Mesenchymal stem cell (in vitro differentiated cells and primary cell): ENCODE data around the gene CKMT2.

ENCODE experiments used
- DNase-seq: peaks from one replicate; pipeline ENCODE4 v3.0.0-alpha.2; 2013
- H2AFZ ChIP-seq: one replicate; pipeline ENCODE4 v1.6.1; 2013; ENCODE audit warnings: low read depth, mild to moderate bottlenecking, control low read depth, inconsistent platforms, low read length, moderate library complexity
- H2AK5ac ChIP-seq: 2 replicates; pipeline ENCODE4 v1.6.1; 2013; ENCODE audit warnings: low read length, moderate library complexity, mild to moderate bottlenecking, inconsistent platforms; ENCODE audit not compliant: severe bottlenecking
- H2BK120ac ChIP-seq: one replicate; pipeline ENCODE4 v1.6.1; 2013; ENCODE audit warnings: low read depth, mild to moderate bottlenecking, inconsistent platforms, low read length, moderate library complexity
- H2BK12ac ChIP-seq, 2 experiments: one replicate each; pipeline ENCODE4 v1.6.1; 2013; ENCODE audit warnings: inconsistent platforms in 2 of 2, low read length in 2 of 2, mild to moderate bottlenecking in 2 of 2, moderate library complexity in 2 of 2, control low read depth in 1 of 2
- H2BK15ac ChIP-seq: one replicate; pipeline ENCODE4 v1.6.1; 2013; ENCODE audit warnings: mild to moderate bottlenecking, low read depth, inconsistent platforms; ENCODE audit not compliant: poor library complexity, severe bottlenecking
- H2BK5ac ChIP-seq: 2 replicates; pipeline ENCODE4 v1.6.1; 2013; ENCODE audit warnings: low read depth, mild to moderate bottlenecking, low read length, control low read depth, inconsistent platforms; ENCODE audit not compliant: poor library complexity, severe bottlenecking
- H3K14ac ChIP-seq, 2 experiments: one replicate each; pipeline ENCODE4 v1.6.1; 2013; ENCODE audit warnings: inconsistent platforms in 2 of 2, low read length in 2 of 2, control low read depth in 1 of 2, mild to moderate bottlenecking in 1 of 2, moderate library complexity in 1 of 2
- H3K18ac ChIP-seq, 2 experiments: one replicate each; pipeline ENCODE4 v1.6.1; 2013; ENCODE audit warnings: inconsistent platforms in 2 of 2, low read length in 2 of 2, control low read depth in 1 of 2, low read depth in 1 of 2, mild to moderate bottlenecking in 1 of 2
- H3K23ac ChIP-seq, 2 experiments: one replicate each; pipeline ENCODE4 v1.6.1; 2013; ENCODE audit warnings: inconsistent platforms in 2 of 2, low read length in 2 of 2, mild to moderate bottlenecking in 2 of 2, moderate library complexity in 2 of 2, control low read depth in 1 of 2
- H3K27ac ChIP-seq: 2 replicates; pipeline ENCODE4 v1.5.1; 2013; ENCODE audit warnings: mild to moderate bottlenecking, moderate library complexity, low read length, control low read depth, inconsistent platforms; ENCODE audit not compliant: poor library complexity, severe bottlenecking
- H3K27me3 ChIP-seq, 2 experiments: 2 replicates each; pipeline versions ENCODE4 v1.6.1 to v1.7.0; 2013; ENCODE audit warnings: low read length in 2 of 2, mild to moderate bottlenecking in 2 of 2, moderate library complexity in 2 of 2, control low read depth in 1 of 2, inconsistent platforms in 1 of 2; ENCODE audit not compliant: control insufficient read depth in 1 of 2, insufficient read depth in 1 of 2
- H3K36me3 ChIP-seq, 2 experiments: 2 replicates each; pipeline versions ENCODE4 v1.6.1 to v1.7.0; 2013; ENCODE audit warnings: low read length in 2 of 2, control low read depth in 1 of 2, inconsistent platforms in 1 of 2, low read depth in 1 of 2, mild to moderate bottlenecking in 1 of 2; ENCODE audit not compliant: insufficient read depth in 2 of 2, control insufficient read depth in 1 of 2
- H3K4ac ChIP-seq, 2 experiments: one replicate each; pipeline ENCODE4 v1.6.1; 2013; ENCODE audit warnings: inconsistent platforms in 2 of 2, low read length in 2 of 2, mild to moderate bottlenecking in 2 of 2, moderate library complexity in 2 of 2, control low read depth in 1 of 2, low read depth in 1 of 2
- H3K4me1 ChIP-seq: 2 replicates; pipeline ENCODE4 v1.6.1; 2013; ENCODE audit warnings: low read depth, low read length, control low read depth; ENCODE audit not compliant: control insufficient read depth, insufficient read depth
- H3K4me2 ChIP-seq: 2 replicates; pipeline ENCODE4 v1.6.1; 2013; ENCODE audit warnings: low read length, mild to moderate bottlenecking, inconsistent platforms; ENCODE audit not compliant: poor library complexity, severe bottlenecking
- H3K4me3 ChIP-seq, 2 experiments: 2 replicates each; pipeline versions ENCODE4 v1.5.1 to v1.7.0; 2013; ENCODE audit warnings: low read length in 2 of 2, mild to moderate bottlenecking in 2 of 2, control low read depth in 1 of 2, low read depth in 1 of 2; ENCODE audit not compliant: insufficient read depth in 1 of 2
- H3K79me1 ChIP-seq: replicated peaks from 2 replicates; pipeline ENCODE4 v1.6.1; 2013; ENCODE audit warnings: mild to moderate bottlenecking, control low read depth, low read length, inconsistent platforms; ENCODE audit not compliant: poor library complexity, severe bottlenecking
- H3K9ac ChIP-seq: 2 replicates; pipeline ENCODE4 v1.7.0; 2013; ENCODE audit warnings: mild to moderate bottlenecking, low read length, moderate library complexity
- H3K9me3 ChIP-seq: 2 replicates; pipeline ENCODE4 v1.7.0; 2013; ENCODE audit warnings: mild to moderate bottlenecking, low read length; ENCODE audit not compliant: control insufficient read depth
- H4K8ac ChIP-seq: one replicate; pipeline ENCODE4 v1.6.1; 2013; ENCODE audit warnings: inconsistent platforms, mild to moderate bottlenecking, low read length, moderate library complexity
- H4K91ac ChIP-seq: one replicate; pipeline ENCODE4 v1.6.1; 2013; ENCODE audit warnings: mild to moderate bottlenecking, low read length, inconsistent platforms
- WGBS: methylation state at CpG from one replicate; pipeline ENCODE4 v1.1.7; 2013; ENCODE audit warnings: mixed read lengths; 5-methylcytosine and 5-hydroxymethylcytosine counted together

The CKMT2 gene

GRCh38 chr5:81188962-81189361, 44.2 kb upstream of the CKMT2 start:
- H3K9me3 ChIP-seq: no peaks in the 10 kb centered on the region
- DNase-seq: no peak
- no peak overlapping the region for H2AFZ ChIP-seq
- H3K36me3 ChIP-seq: no peaks in the 10 kb centered on the region
- 71% methylated on average over 6 of the region's 6 CpGs for WGBS
- H3K27ac ChIP-seq: no peak overlapping the region
- H3K4me1 ChIP-seq: peaks cover 3% of the 10 kb centered on the region
- H3K18ac ChIP-seq: no peak overlapping the region
- no peak overlapping the region for H2BK15ac ChIP-seq
- no peak overlapping the region for H3K4me3 ChIP-seq
- H4K91ac ChIP-seq: no peak overlapping the region
- H3K9ac ChIP-seq: no peak overlapping the region
- no peak overlapping the region for H3K4ac ChIP-seq
- H4K8ac ChIP-seq: no peak overlapping the region
- no peak overlapping the region for H3K14ac ChIP-seq
- peaks cover 0 to 8% of the 10 kb centered on the region in 2 experiments for H3K27me3 ChIP-seq
- H3K79me1 ChIP-seq: no peaks in the 10 kb centered on the region
- no peak overlapping the region for H2AK5ac ChIP-seq
- no peak overlapping the region for H2BK5ac ChIP-seq
- H3K23ac ChIP-seq: peak overlapping the region in 1 of 2 experiments; percentile 9
- no peak overlapping the region for H2BK120ac ChIP-seq
- H2BK12ac ChIP-seq: no peak overlapping the region
- no peak overlapping the region for H3K4me2 ChIP-seq

GRCh38 chr5:81189875-81190498, 43.1 kb upstream of the CKMT2 start:
- H2BK12ac ChIP-seq: no peak overlapping the region
- H3K18ac ChIP-seq: no peak overlapping the region
- H4K91ac ChIP-seq: no peak overlapping the region
- H2AFZ ChIP-seq: no peak overlapping the region
- no peak overlapping the region for H2BK120ac ChIP-seq
- no peak overlapping the region for H3K23ac ChIP-seq
- H3K14ac ChIP-seq: no peak overlapping the region
- H3K4ac ChIP-seq: no peak overlapping the region
- H3K36me3 ChIP-seq: no peaks in the 10 kb centered on the region
- H3K79me1 ChIP-seq: no peaks in the 10 kb centered on the region
- no peak for DNase-seq
- no peak overlapping the region for H2BK5ac ChIP-seq
- H2BK15ac ChIP-seq: no peak overlapping the region
- no peak overlapping the region for H3K4me3 ChIP-seq
- peaks cover 7% of the 10 kb centered on the region for H3K4me1 ChIP-seq
- no peak overlapping the region for H3K27ac ChIP-seq
- 69% methylated on average over 14 of the region's 14 CpGs for WGBS
- H2AK5ac ChIP-seq: no peak overlapping the region
- no peak overlapping the region for H3K4me2 ChIP-seq
- H4K8ac ChIP-seq: peak overlapping the region; percentile 9
- H3K27me3 ChIP-seq: peaks cover 0 to 8% of the 10 kb centered on the region in 2 experiments
- H3K9ac ChIP-seq: no peak overlapping the region
- no peaks in the 10 kb centered on the region for H3K9me3 ChIP-seq

- Histone ChIP-seq H3K27me3 (peaks cover 0 to 6% of the 10 kb centered on the region in 2 experiments), H2BK120ac (no peak overlapping the region), H3K23ac (no peak overlapping the region), H3K27ac (no peak overlapping the region), H3K79me1 (no peaks in the 10 kb centered on the region), H3K4me1 (peaks cover 7% of the 10 kb centered on the region), H3K4ac (no peak overlapping the region), H4K8ac (no peak overlapping the region), H3K14ac (no peak overlapping the region), H4K91ac (no peak overlapping the region), H3K4me2 (no peak overlapping the region), H2BK5ac (no peak overlapping the region), H3K36me3 (no peaks in the 10 kb centered on the region), H2BK12ac (no peak overlapping the region), H2AFZ (no peak overlapping the region), H3K4me3 (no peak overlapping the region), H2BK15ac (no peak overlapping the region), H2AK5ac (no peak overlapping the region), H3K9ac (no peak overlapping the region), H3K18ac (no peak overlapping the region), H3K9me3 (no peaks in the 10 kb centered on the region)
- DNase-seq: no peak
- 100% methylated on average over 8 of the region's 9 CpGs for WGBS
These were observed 41.3 kb upstream of the CKMT2 start for GRCh38 chr5:81191726-81192372.

GRCh38 chr5:81192373-81192750, 40.8 kb upstream of the CKMT2 start:
- H2AFZ ChIP-seq: no peak overlapping the region
- DNase-seq: peak; percentile 10
- 88% methylated on average over 7 of the region's 8 CpGs for WGBS
- no peak overlapping the region for H3K9ac ChIP-seq
- H2AK5ac ChIP-seq: no peak overlapping the region
- no peak overlapping the region for H3K4me2 ChIP-seq
- no peaks in the 10 kb centered on the region for H3K9me3 ChIP-seq
- H3K79me1 ChIP-seq: no peaks in the 10 kb centered on the region
- no peak overlapping the region for H4K8ac ChIP-seq
- no peak overlapping the region for H3K4ac ChIP-seq
- H2BK5ac ChIP-seq: no peak overlapping the region
- H3K36me3 ChIP-seq: no peaks in the 10 kb centered on the region
- H2BK15ac ChIP-seq: no peak overlapping the region
- peaks cover 0 to 5% of the 10 kb centered on the region in 2 experiments for H3K27me3 ChIP-seq
- no peak overlapping the region for H3K14ac ChIP-seq
- H3K18ac ChIP-seq: no peak overlapping the region
- no peak overlapping the region for H2BK12ac ChIP-seq
- no peak overlapping the region for H2BK120ac ChIP-seq
- no peak overlapping the region for H3K27ac ChIP-seq
- no peak overlapping the region for H3K23ac ChIP-seq
- no peak overlapping the region for H4K91ac ChIP-seq
- H3K4me3 ChIP-seq: no peak overlapping the region
- peaks cover 7% of the 10 kb centered on the region for H3K4me1 ChIP-seq
